ENCODE data around the gene SYT17.

Gene SYT17

GRCh38 chr16:19142939-19143598 lies 25.0 kb upstream of the SYT17 start:
- no peak for DNase-seq (ENCODE audit: low read depth)
- no peak overlapping the region for H3K4me3 ChIP-seq (ENCODE audit: low read depth, low read length)
- no peak for TF ChIP-seq POLR2A (IDR thresholded peaks at IDR 0.05; ENCODE audit: extremely low read depth, insufficient read length)
- TF ChIP-seq CTCF (IDR thresholded peaks at IDR 0.05; ENCODE audit: low read depth, low read length), result no peak
- TF ChIP-seq MAX (IDR thresholded peaks at IDR 0.05; ENCODE audit: low read depth, low read length), result no peak
- TF ChIP-seq MYC (IDR thresholded peaks at IDR 0.05; ENCODE audit: low read depth, low read length), result no peak

- no peak for TF ChIP-seq MYC (IDR thresholded peaks at IDR 0.05; ENCODE audit: low read depth, low read length)
- no peak overlapping the region for H3K4me3 ChIP-seq (ENCODE audit: low read depth, low read length)
- DNase-seq (ENCODE audit: low read depth), result no peak
Measured at GRCh38 chr16:19143599-19143956, 24.5 kb upstream of the SYT17 start.

GRCh38 chr16:19145010-19145409 lies 23.0 kb upstream of the SYT17 start:
- TF ChIP-seq CTCF (IDR thresholded peaks at IDR 0.05; ENCODE audit: low read depth, low read length), result no peak
- no peak for TF ChIP-seq MYC (IDR thresholded peaks at IDR 0.05; ENCODE audit: low read depth, low read length)
- no peak for TF ChIP-seq MAX (IDR thresholded peaks at IDR 0.05; ENCODE audit: low read depth, low read length)
- TF ChIP-seq POLR2A (IDR thresholded peaks at IDR 0.05; ENCODE audit: extremely low read depth, insufficient read length), result no peak
- DNase-seq (ENCODE audit: low read depth), result no peak
- H3K4me3 ChIP-seq (ENCODE audit: low read depth, low read length), result no peak overlapping the region

- no peak overlapping the region for H3K4me3 ChIP-seq (ENCODE audit: low read depth, low read length)
- TF ChIP-seq MYC (IDR thresholded peaks at IDR 0.05; ENCODE audit: low read depth, low read length) (no peak), MAX (IDR thresholded peaks at IDR 0.05; ENCODE audit: low read depth, low read length) (no peak)
- no peak for DNase-seq (ENCODE audit: low read depth)
Measured at GRCh38 chr16:19147126-19147525, 20.9 kb upstream of the SYT17 start.

- DNase-seq (ENCODE audit: low read depth), result no peak
- TF ChIP-seq MYC (IDR thresholded peaks at IDR 0.05; ENCODE audit: low read depth, low read length) (no peak), MAX (IDR thresholded peaks at IDR 0.05; ENCODE audit: low read depth, low read length) (no peak), CTCF (IDR thresholded peaks at IDR 0.05; ENCODE audit: low read depth, low read length) (no peak), POLR2A (IDR thresholded peaks at IDR 0.05; ENCODE audit: extremely low read depth, insufficient read length) (no peak)
- H3K4me3 ChIP-seq (ENCODE audit: low read depth, low read length), result no peak overlapping the region
Measured at GRCh38 chr16:19147627-19148026, 20.4 kb upstream of the SYT17 start.

GRCh38 chr16:19148189-19148588 lies 19.9 kb upstream of the SYT17 start:
- no peak for DNase-seq (ENCODE audit: low read depth)
- TF ChIP-seq POLR2A (IDR thresholded peaks at IDR 0.05; ENCODE audit: extremely low read depth, insufficient read length), result no peak
- H3K4me3 ChIP-seq (ENCODE audit: low read depth, low read length), result no peak overlapping the region

GRCh38 chr16:19151310-19151709 lies 16.7 kb upstream of the SYT17 start:
- no peak for DNase-seq (ENCODE audit: low read depth)
- no peak overlapping the region for H3K4me3 ChIP-seq (ENCODE audit: low read depth, low read length)
- no peak for TF ChIP-seq MYC (IDR thresholded peaks at IDR 0.05; ENCODE audit: low read depth, low read length)
- no peak for TF ChIP-seq MAX (IDR thresholded peaks at IDR 0.05; ENCODE audit: low read depth, low read length)
- TF ChIP-seq CTCF (IDR thresholded peaks at IDR 0.05; ENCODE audit: low read depth, low read length), result no peak
- no peak for TF ChIP-seq POLR2A (IDR thresholded peaks at IDR 0.05; ENCODE audit: extremely low read depth, insufficient read length)

Data from NB4 (cell line).